Keratinocyte (primary cell): ENCODE measurements around the gene RBBP4. TPM values are rescaled to one million over a fixed set of nuclear protein-coding genes. Genes with fewer than 3 reads are reported as not detected.
"Not testable (repeated sequence)": the region's sequence is repeated elsewhere in the genome, so short reads cannot be mapped to it uniquely, and the experiment has no call there.

ENCODE experiments used
- DNase-seq: peaks from one replicate; pipeline ENCODE4 v3.0.0-alpha.2; 2011; ENCODE audit warnings: low read depth, missing footprints, low spot score
- FAIRE-seq: peaks from 2 replicates; lab custom pipeline; 2011; peaks lifted over from hg19 to GRCh38; lab: Jason Lieb, UNC
- H2AFZ ChIP-seq: 2 replicates; pipeline ENCODE4 v1.6.0; 2012; ENCODE audit warnings: low read length, control low read depth, inconsistent platforms; ENCODE audit not compliant: control insufficient read depth
- H3K27ac ChIP-seq: 2 replicates; pipeline ENCODE4 v1.5.1; 2011; ENCODE audit warnings: low read length; ENCODE audit not compliant: control insufficient read depth, insufficient read depth
- H3K27me3 ChIP-seq: 3 replicates; pipeline ENCODE4 v1.6.0; 2011; ENCODE audit warnings: low read length; ENCODE audit not compliant: control insufficient read depth, insufficient read depth; ENCODE audit errors: extremely low read depth
- H3K36me3 ChIP-seq, 2 experiments: 2 replicates in 1 of 2; 3 replicates in 1 of 2; pipeline ENCODE4 v1.5.1; 2011; ENCODE audit warnings: low read length in 2 of 2, mild to moderate bottlenecking in 1 of 2; ENCODE audit not compliant: control insufficient read depth in 2 of 2, insufficient read depth in 2 of 2; ENCODE audit errors: extremely low read depth in 1 of 2
- H3K4me1 ChIP-seq: 3 replicates; pipeline ENCODE4 v1.5.1; 2011; ENCODE audit warnings: low read length; ENCODE audit not compliant: control insufficient read depth, insufficient read depth; ENCODE audit errors: extremely low read depth
- H3K4me2 ChIP-seq: 3 replicates; pipeline ENCODE4 v1.6.0; 2011; ENCODE audit warnings: low read depth, low read length; ENCODE audit not compliant: control insufficient read depth, insufficient read depth; ENCODE audit errors: extremely low read depth
- H3K4me3 ChIP-seq, 3 experiments: fragments of 200-600 bp in 1 of 3; sonication (generic) in 1 of 3; 2 replicates in 2 of 3; 3 replicates in 1 of 3; pipeline ENCODE4 v1.5.1; 2011 to 2016; ENCODE audit warnings: low read length in 3 of 3, mild to moderate bottlenecking in 3 of 3, control low read depth in 2 of 3, inconsistent platforms in 1 of 3, low read depth in 1 of 3, mixed read lengths in 1 of 3, mixed run types in 1 of 3, moderate library complexity in 1 of 3; ENCODE audit not compliant: control insufficient read depth in 2 of 3, insufficient read depth in 2 of 3; ENCODE audit errors: extremely low read depth in 1 of 3
- H3K79me2 ChIP-seq: 2 replicates; pipeline ENCODE4 v1.6.0; 2012; ENCODE audit warnings: low read length; ENCODE audit not compliant: control insufficient read depth, insufficient read depth
- H3K9ac ChIP-seq: 3 replicates; pipeline ENCODE4 v1.6.0; 2011; ENCODE audit warnings: low read length; ENCODE audit not compliant: control insufficient read depth, insufficient read depth; ENCODE audit errors: extremely low read depth
- H3K9me1 ChIP-seq: 3 replicates; pipeline ENCODE4 v1.6.0; 2011; ENCODE audit warnings: low read length; ENCODE audit not compliant: control insufficient read depth, insufficient read depth; ENCODE audit errors: extremely low read depth
- H3K9me3 ChIP-seq: 2 replicates; pipeline ENCODE4 v1.5.1; 2012; ENCODE audit warnings: low read depth, low read length; ENCODE audit not compliant: control insufficient read depth
- H4K20me1 ChIP-seq: 3 replicates; pipeline ENCODE4 v1.6.0; 2011; ENCODE audit warnings: low read length; ENCODE audit not compliant: control insufficient read depth, insufficient read depth; ENCODE audit errors: extremely low read depth
- EZH2 ChIP-seq: IDR thresholded peaks from one replicate; pipeline ENCODE4 v1.6.1; 2012; ENCODE audit warnings: inconsistent platforms, mild to moderate bottlenecking, low read length, moderate library complexity
- dilution Hi-C: fragments of 300-500 bp; cut with MboI; formaldehyde crosslinking; loops from one replicate; pipeline ENCODE4 v1.7.0; 2020; ENCODE audit warnings: low sequenced_read_pairs; ENCODE audit not compliant: extremely low pct_ligation_motif_present
- polyA plus RNA-seq, 5 experiments: library from polyadenylated mRNA; depleted of rRNA in 3 of 5; stranded (reverse) in 3 of 5; stranded (forward) in 1 of 5; unstranded in 1 of 5; fragments of >200 nt; gene quantifications; 1 replicate in 1 of 5; 2 replicates in 3 of 5; 3 replicates in 1 of 5; pipeline versions ENCODE4 v1.2.1 to v1.2.3, GENCODE V29; 2011 to 2012; ENCODE audit warnings: missing spikeins in 2 of 5, low read depth in 1 of 5, low replicate concordance in 1 of 5
- TF ChIP-seq, protein P1 (sequence below), 3 experiments: IDR thresholded peaks in 1 of 3; conservative IDR thresholded peaks in 1 of 3; optimal IDR thresholded peaks in 1 of 3; 2 replicates in 2 of 3; 3 replicates in 1 of 3; pipeline versions ENCODE3 to v1.5.1; 2011; ENCODE audit warnings: low read length in 3 of 3, mild to moderate bottlenecking in 3 of 3, moderate library complexity in 2 of 3, control low read depth in 1 of 3, inconsistent platforms in 1 of 3; ENCODE audit not compliant: insufficient read depth in 2 of 3; ENCODE audit errors: extremely low read depth in 1 of 3

RBBP4 gene
- polyA plus RNA-seq, 1 donor (not counting 4 experiments of a cell fraction or from before 2014, with no cell fraction given) = 61.5 TPM

DNA sequence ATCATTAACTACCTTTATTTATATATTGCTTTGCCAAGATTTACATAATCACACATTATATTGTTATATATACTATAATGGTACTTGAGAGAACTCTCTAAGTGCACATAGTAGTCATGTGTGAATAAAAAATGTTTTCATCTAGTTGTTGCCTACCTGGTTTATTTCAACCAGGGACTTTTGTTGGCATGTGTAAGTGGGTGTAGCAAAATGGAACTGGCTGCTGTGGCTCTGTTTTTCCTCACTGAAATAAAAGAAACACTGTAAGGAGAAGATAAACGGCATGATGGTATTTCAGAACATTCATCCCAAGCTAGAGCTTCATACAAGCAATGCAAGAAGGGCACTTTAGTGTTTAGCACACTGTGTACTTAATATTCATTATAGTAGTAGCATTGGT is 14.9 kb downstream of the RBBP4 start:
- no peak overlapping the region for H2AFZ ChIP-seq
- no peaks in the 10 kb centered on the region for H3K9me1 ChIP-seq
- DNase-seq (no peak), FAIRE-seq (no peak)
- no peak for TF ChIP-seq EZH2
- TF ChIP-seq, protein P1, sequence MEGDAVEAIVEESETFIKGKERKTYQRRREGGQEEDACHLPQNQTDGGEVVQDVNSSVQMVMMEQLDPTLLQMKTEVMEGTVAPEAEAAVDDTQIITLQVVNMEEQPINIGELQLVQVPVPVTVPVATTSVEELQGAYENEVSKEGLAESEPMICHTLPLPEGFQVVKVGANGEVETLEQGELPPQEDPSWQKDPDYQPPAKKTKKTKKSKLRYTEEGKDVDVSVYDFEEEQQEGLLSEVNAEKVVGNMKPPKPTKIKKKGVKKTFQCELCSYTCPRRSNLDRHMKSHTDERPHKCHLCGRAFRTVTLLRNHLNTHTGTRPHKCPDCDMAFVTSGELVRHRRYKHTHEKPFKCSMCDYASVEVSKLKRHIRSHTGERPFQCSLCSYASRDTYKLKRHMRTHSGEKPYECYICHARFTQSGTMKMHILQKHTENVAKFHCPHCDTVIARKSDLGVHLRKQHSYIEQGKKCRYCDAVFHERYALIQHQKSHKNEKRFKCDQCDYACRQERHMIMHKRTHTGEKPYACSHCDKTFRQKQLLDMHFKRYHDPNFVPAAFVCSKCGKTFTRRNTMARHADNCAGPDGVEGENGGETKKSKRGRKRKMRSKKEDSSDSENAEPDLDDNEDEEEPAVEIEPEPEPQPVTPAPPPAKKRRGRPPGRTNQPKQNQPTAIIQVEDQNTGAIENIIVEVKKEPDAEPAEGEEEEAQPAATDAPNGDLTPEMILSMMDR (optimal IDR thresholded peaks at IDR 0.05 in 1 of 3, IDR thresholded peaks at IDR 0.05 in 1 of 3, conservative IDR thresholded peaks at IDR 0.05 in 1 of 3; ENCODE audit: extremely low read depth in 1 of 3, insufficient read depth in 2 of 3, low read length in 3 of 3) = no peak
- H3K27ac ChIP-seq = no peak overlapping the region
- no peaks in the 10 kb centered on the region for H3K9me3 ChIP-seq
- no peaks in the 10 kb centered on the region for H4K20me1 ChIP-seq
- peaks cover 19 to 20% of the 10 kb centered on the region in 2 experiments for H3K36me3 ChIP-seq
- H3K4me2 ChIP-seq = no peak overlapping the region
- dilution Hi-C loops = no loop called here
- no peaks in the 10 kb centered on the region for H3K27me3 ChIP-seq
- no peaks in the 10 kb centered on the region for H3K79me2 ChIP-seq
- no peaks in the 10 kb centered on the region for H3K4me1 ChIP-seq
- H3K4me3 ChIP-seq = no peak overlapping the region
- no peak overlapping the region for H3K9ac ChIP-seq

DNA sequence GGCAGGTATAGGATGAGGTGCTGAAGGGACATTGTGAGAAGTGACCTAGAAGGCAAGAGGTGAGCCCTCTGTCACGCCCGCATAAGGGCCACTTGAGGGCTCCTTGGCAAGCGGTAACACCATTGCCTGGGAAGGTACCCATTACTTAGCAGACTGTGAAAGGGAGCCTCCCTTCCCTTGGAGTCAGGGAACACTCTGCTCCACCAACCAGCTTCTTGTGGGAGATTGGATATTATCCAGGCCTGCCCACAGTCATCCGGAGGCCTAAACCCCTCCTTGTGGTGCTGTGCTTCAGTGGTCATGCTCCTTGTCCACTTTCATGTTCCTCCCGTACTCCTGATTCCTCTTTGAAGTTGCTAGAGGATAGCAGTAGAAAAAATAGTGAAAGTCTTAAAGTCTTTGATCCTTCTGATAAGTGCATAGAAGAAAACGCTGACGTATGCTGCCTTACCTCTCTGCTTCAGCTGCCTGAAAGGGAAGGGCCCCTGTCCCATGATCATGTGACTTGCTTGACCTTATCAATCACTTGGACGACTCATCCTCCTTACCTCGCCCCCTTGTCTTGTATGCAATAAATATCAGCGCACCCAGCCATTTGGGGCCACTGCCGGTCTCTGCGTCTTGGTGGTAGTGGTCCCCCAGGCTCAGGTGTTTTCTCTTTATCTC is 16.0 kb downstream of the RBBP4 start:
- no peak overlapping the region for H3K4me3 ChIP-seq
- no peak for FAIRE-seq
- no peak for DNase-seq
- H3K36me3 ChIP-seq = peaks cover 20 to 24% of the 10 kb centered on the region in 2 experiments
- H3K9ac ChIP-seq = no peak overlapping the region
- no peak overlapping the region for H3K27ac ChIP-seq
- H3K27me3 ChIP-seq = no peaks in the 10 kb centered on the region
- no peaks in the 10 kb centered on the region for H3K79me2 ChIP-seq
- dilution Hi-C loops = no loop called here
- no peaks in the 10 kb centered on the region for H3K9me3 ChIP-seq
- no peaks in the 10 kb centered on the region for H3K4me1 ChIP-seq
- no peaks in the 10 kb centered on the region for H3K9me1 ChIP-seq
- no peak overlapping the region for H3K4me2 ChIP-seq
- H4K20me1 ChIP-seq = no peaks in the 10 kb centered on the region
- TF ChIP-seq, protein P1 (optimal IDR thresholded peaks at IDR 0.05 in 1 of 3, IDR thresholded peaks at IDR 0.05 in 1 of 3, conservative IDR thresholded peaks at IDR 0.05 in 1 of 3; ENCODE audit: extremely low read depth in 1 of 3, insufficient read depth in 2 of 3, low read length in 3 of 3) = no peak
- no peak for TF ChIP-seq EZH2
- no peak overlapping the region for H2AFZ ChIP-seq

- H3K9me1 ChIP-seq, H3K27me3 ChIP-seq, H3K9me3 ChIP-seq, H3K4me2 ChIP-seq, H3K4me1 ChIP-seq, H3K9ac ChIP-seq, H3K79me2 ChIP-seq, H3K27ac ChIP-seq, H3K4me3 ChIP-seq, DNase-seq, H4K20me1 ChIP-seq, H2AFZ ChIP-seq, dilution Hi-C loops, FAIRE-seq: not testable (repeated sequence)
- H3K36me3 ChIP-seq = peaks cover 19 to 34% of the 10 kb centered on the region in 2 experiments
Measured at GRCh38 chr1:32668716-32669115, 17.7 kb downstream of the RBBP4 start.
